ENCODE measurements around the gene KLHL22.

KLHL22 gene

DNA sequence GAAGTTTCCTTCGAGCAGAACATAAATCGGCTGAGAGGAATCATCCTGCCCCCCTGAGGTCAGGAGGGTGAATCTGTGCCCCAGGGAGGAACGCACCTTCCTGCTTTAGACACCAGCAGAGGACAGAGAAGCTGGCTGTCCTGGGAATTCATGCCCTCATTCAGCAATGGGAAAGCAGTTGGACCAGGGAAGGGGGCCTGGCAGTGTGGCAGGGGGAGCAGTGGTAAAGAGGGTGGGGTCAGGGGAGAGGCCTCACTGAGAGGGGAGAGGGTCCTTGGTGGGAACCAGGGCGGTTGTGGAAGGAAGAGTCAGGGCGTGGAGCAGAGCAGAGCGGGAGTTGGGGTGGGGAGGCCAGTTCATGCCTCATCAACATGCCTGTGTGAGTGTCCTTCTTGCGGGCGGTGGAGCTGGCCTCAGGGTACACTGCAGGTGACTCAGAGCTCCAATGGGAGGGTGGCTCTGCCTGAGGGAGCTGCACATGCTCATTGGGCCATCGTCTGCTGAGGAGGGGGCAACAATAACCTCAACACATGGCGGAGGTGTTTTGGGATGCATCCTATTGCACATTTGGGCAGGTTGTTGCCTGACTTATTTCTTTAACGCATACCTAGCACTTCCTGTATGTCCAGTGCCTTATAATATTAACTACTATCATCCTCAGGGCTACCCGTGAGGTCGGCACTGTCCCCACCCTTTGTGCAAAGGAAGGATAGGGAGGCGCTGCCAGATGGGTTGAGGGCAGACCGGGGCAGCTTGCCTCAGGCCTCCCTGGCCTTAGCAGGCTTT, 35.0 kb upstream of the KLHL22 start:
- DNase-seq (ENCODE audit: low read depth), result no peak
- H3K4me3 ChIP-seq (ENCODE audit: control insufficient read depth, low read depth, low read length), result no peak overlapping the region
- TF ChIP-seq, protein P1, sequence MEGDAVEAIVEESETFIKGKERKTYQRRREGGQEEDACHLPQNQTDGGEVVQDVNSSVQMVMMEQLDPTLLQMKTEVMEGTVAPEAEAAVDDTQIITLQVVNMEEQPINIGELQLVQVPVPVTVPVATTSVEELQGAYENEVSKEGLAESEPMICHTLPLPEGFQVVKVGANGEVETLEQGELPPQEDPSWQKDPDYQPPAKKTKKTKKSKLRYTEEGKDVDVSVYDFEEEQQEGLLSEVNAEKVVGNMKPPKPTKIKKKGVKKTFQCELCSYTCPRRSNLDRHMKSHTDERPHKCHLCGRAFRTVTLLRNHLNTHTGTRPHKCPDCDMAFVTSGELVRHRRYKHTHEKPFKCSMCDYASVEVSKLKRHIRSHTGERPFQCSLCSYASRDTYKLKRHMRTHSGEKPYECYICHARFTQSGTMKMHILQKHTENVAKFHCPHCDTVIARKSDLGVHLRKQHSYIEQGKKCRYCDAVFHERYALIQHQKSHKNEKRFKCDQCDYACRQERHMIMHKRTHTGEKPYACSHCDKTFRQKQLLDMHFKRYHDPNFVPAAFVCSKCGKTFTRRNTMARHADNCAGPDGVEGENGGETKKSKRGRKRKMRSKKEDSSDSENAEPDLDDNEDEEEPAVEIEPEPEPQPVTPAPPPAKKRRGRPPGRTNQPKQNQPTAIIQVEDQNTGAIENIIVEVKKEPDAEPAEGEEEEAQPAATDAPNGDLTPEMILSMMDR (IDR thresholded peaks at IDR 0.05; ENCODE audit: control insufficient read depth, insufficient read depth, low read depth, low read length, missing control alignments), result no peak

DNA sequence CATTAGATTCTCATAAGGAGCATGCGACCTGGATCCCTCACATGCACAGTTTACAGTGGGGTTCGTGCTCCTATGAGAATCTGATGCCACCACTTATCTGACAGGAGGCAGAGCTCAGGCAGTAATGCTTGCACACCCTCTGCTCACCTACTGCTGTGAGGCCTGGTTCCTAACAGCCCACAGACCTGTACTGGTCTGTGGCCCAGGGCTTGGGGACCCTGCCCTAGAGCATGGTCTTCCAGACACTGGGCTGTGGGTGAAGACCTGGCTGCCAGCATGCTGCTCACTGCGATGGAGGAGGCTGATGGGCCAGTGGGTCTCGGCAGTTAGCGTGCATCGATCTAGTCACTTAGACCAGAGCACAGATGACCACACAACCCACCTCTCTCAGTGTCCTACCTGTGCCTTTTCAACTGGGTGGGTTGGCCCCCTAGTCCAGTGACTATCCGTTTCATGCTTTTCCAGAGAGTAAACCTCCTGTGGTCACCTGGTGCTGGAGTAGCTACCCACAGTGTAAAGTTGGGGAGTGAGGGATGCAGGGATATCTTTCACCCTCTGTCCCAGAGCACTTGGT, 32.9 kb upstream of the KLHL22 start:
- H3K4me3 ChIP-seq (ENCODE audit: control insufficient read depth, low read depth, low read length), result no peak overlapping the region
- DNase-seq (ENCODE audit: low read depth), result no peak
- TF ChIP-seq, protein P1 (IDR thresholded peaks at IDR 0.05; ENCODE audit: control insufficient read depth, insufficient read depth, low read depth, low read length, missing control alignments), result no peak

DNA sequence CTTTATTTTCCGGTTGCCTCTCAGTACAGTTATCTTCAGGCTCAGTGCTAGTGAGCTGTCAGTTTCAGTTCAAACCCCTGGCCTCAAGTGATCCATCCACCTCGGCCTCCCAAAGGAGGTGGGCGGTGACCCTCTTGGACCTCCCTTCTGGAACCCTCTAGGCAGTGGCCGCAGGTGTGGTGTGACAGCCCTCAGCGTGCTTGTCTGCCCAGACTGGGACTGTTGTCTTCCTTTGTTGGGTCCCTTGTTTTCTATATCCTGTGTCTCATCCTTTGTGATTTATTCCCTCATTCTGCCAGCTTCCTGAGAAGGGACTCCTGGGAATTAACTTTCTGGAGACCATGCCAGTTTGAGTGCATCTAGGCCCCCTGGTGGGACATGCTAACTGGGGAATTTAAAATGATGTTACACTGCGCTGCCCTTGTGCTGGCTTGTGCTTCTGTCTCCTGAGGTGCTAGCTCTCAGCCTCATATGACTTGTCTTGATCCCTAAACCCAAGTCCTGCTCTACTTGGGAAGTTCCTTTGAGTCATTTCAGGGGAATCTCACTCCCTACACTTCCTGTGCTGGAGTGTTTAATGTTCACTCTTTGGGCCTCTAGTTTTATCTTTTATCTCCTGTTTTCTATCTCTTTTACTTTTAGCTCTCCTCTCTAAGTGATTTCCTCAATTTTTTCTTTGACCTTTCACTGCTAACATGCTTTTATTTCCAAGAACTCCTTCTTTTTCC, 31.2 kb upstream of the KLHL22 start:
- no peak for DNase-seq (ENCODE audit: low read depth)
- TF ChIP-seq, protein P1 (IDR thresholded peaks at IDR 0.05; ENCODE audit: control insufficient read depth, insufficient read depth, low read depth, low read length, missing control alignments), result peak; percentile 28
- H3K4me3 ChIP-seq (ENCODE audit: control insufficient read depth, low read depth, low read length), result no peak overlapping the region

DNA sequence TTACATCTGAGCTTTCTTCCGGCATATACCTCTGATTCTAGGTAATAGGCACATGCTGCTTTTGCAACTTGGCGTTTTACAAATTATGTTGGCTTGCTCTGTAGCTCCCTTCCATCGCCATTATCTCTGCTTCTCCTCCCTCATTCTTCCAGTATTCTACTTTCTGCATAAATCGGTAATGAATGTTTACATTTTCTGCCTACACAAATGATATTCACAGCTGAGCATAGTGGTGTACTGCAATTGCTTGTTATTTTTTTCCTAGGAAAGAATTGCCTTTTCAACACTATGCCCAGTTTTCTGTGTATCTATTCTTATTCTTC, 30.7 kb upstream of the KLHL22 start:
- no peak for DNase-seq (ENCODE audit: low read depth)
- TF ChIP-seq, protein P1 (IDR thresholded peaks at IDR 0.05; ENCODE audit: control insufficient read depth, insufficient read depth, low read depth, low read length, missing control alignments), result no peak
- H3K4me3 ChIP-seq (ENCODE audit: control insufficient read depth, low read depth, low read length), result no peak overlapping the region

DNA sequence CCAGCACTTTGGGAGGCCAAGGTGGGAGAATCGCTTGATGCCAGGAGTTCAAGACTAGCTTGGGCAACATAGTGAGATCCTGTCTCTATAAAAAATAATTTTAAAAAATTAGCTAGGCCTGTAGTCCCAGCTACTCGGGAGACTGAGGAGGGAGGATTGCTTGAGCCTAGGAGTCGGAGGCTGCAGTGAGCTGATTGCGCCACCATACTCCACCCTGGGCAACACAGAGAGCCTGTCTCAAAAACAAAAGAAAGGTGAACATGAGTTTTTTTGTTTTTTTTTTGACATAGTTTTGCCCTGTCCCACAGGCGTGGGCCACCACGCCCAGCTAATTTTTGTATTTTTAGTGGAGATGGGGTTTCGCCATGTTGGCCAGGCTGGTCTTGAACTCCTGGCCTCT, 29.5 kb upstream of the KLHL22 start:
- H3K4me3 ChIP-seq (ENCODE audit: control insufficient read depth, low read depth, low read length), result no peak overlapping the region
- TF ChIP-seq, protein P1 (IDR thresholded peaks at IDR 0.05; ENCODE audit: control insufficient read depth, insufficient read depth, low read depth, low read length, missing control alignments), result no peak
- no peak for DNase-seq (ENCODE audit: low read depth)

DNA sequence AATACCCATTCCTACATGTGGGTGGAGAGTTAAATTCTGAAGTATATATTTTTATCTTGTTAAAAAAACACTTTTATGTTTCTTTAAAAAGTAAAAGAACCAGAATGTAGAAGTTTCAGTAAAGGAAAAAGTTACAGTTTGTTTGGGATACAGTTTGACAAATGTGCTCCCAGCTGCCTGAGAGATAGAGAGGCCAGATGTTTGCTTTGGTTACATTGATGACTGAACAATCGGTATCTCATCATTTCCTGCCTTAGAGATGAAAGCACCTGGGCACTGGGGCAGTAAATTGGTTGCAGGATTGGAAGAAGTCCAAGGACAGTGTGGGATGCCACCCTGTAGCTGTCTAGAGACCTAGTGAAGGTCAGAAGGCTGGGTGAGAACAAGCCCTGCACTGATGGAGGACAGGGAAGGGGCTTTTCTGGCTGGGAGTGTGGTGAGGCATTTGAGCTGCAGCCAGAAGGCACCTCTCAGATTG, 28.4 kb upstream of the KLHL22 start:
- H3K4me3 ChIP-seq (ENCODE audit: control insufficient read depth, low read depth, low read length), result no peak overlapping the region
- TF ChIP-seq, protein P1 (IDR thresholded peaks at IDR 0.05; ENCODE audit: control insufficient read depth, insufficient read depth, low read depth, low read length, missing control alignments), result no peak
- DNase-seq (ENCODE audit: low read depth), result no peak
